NB4 (cell line): ENCODE data around the gene BAG1.

Source experiments
- POLR2A ChIP-seq: IDR thresholded peaks from 2 replicates; pipeline ENCODE4 v1.6.1; 2011; ENCODE audit warnings: mild to moderate bottlenecking; ENCODE audit not compliant: insufficient read length; ENCODE audit errors: extremely low read depth
- TF ChIP-seq, protein P1 (sequence below): IDR thresholded peaks from one replicate; pipeline ENCODE4 v1.5.1; 2012; ENCODE audit warnings: low read depth, low read length

DNA sequence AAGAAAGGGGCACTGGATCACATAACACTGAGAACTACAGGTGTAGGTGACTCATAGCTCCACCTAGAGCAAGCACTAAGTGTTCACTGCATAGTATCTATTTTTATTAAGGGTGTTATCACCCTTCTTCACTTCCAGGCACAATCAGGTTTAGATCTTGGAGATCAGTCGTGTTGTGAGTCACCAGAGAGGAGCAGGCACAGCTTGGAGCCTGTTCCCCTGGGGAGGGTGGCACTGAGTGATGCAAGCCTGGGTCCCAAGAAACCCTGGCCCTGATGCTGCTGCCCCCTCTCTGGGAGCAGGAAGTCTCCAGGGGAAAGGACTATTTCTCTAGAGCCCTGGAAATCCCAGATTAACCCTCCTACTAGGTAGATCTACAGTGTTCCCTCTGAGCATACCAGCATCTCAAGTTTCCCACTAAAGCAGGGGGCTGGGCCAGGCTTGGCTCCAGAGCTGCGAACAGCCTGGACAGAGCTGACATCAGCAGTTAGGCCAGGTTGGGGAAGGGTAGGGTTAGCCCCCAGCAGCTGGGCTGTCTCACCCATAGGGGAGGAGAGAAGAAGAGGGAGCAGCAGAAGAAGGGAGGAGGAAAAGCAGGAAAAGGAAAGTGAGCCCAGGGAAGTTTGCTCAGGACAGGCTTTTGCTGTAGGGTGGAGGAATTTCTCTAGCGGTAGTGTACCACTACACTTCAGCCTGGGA, 52.7 kb downstream of the BAG1 start:
- TF ChIP-seq, protein P1, sequence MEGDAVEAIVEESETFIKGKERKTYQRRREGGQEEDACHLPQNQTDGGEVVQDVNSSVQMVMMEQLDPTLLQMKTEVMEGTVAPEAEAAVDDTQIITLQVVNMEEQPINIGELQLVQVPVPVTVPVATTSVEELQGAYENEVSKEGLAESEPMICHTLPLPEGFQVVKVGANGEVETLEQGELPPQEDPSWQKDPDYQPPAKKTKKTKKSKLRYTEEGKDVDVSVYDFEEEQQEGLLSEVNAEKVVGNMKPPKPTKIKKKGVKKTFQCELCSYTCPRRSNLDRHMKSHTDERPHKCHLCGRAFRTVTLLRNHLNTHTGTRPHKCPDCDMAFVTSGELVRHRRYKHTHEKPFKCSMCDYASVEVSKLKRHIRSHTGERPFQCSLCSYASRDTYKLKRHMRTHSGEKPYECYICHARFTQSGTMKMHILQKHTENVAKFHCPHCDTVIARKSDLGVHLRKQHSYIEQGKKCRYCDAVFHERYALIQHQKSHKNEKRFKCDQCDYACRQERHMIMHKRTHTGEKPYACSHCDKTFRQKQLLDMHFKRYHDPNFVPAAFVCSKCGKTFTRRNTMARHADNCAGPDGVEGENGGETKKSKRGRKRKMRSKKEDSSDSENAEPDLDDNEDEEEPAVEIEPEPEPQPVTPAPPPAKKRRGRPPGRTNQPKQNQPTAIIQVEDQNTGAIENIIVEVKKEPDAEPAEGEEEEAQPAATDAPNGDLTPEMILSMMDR = no peak
- no peak for TF ChIP-seq POLR2A
